Left forelimb (tissue), 1 donor: ENCODE results near the gene PHF3.

Experiments used
- DNase-seq: peaks from one replicate; pipeline ENCODE4 v3.0.0-alpha.2; 2018; ENCODE audit warnings: low spot score

Gene PHF3

GRCh38 chr6:63649269-63649668, 13.7 kb downstream of the PHF3 start:
- DNase-seq, result no peak

- DNase-seq, result no peak
Observed at GRCh38 chr6:63649847-63650265, 14.3 kb downstream of the PHF3 start.

- no peak for DNase-seq
Observed at GRCh38 chr6:63652980-63653379, 17.4 kb downstream of the PHF3 start.

- DNase-seq, result no peak
Observed at GRCh38 chr6:63660757-63661156, 25.2 kb downstream of the PHF3 start.

GRCh38 chr6:63661769-63662168, 26.2 kb downstream of the PHF3 start:
- no peak for DNase-seq

GRCh38 chr6:63663147-63663955, 27.7 kb downstream of the PHF3 start:
- no peak for DNase-seq

- DNase-seq, result no peak
Observed at GRCh38 chr6:63663956-63664281, 28.3 kb downstream of the PHF3 start.

GRCh38 chr6:63671098-63671754, 35.6 kb downstream of the PHF3 start:
- DNase-seq, result no peak

- DNase-seq, result no peak
Observed at GRCh38 chr6:63672582-63673129, 37.1 kb downstream of the PHF3 start.

- DNase-seq, result no peak
Observed at GRCh38 chr6:63673692-63674091, 38.1 kb downstream of the PHF3 start.

- DNase-seq, result no peak
Observed at GRCh38 chr6:63674635-63675034, 39.0 kb downstream of the PHF3 start.

- DNase-seq, result no peak
Observed at GRCh38 chr6:63675138-63675537, 39.5 kb downstream of the PHF3 start.

- no peak for DNase-seq
Observed at GRCh38 chr6:63676412-63677114, 41.0 kb downstream of the PHF3 start.

- no peak for DNase-seq
Observed at GRCh38 chr6:63677282-63677681, 41.7 kb downstream of the PHF3 start.

- DNase-seq, result no peak
Observed at GRCh38 chr6:63683071-63683603, 47.5 kb downstream of the PHF3 start.

GRCh38 chr6:63685446-63686379, 50.1 kb downstream of the PHF3 start:
- no peak for DNase-seq

- DNase-seq, result no peak
Observed at GRCh38 chr6:63689421-63689820, 53.8 kb downstream of the PHF3 start.

GRCh38 chr6:63690221-63690620, 54.6 kb downstream of the PHF3 start:
- DNase-seq, result no peak

- no peak for DNase-seq
Observed at GRCh38 chr6:63705707-63706106, 70.1 kb downstream of the PHF3 start.

- DNase-seq, result no peak
Observed at GRCh38 chr6:63706630-63707029, 71.0 kb downstream of the PHF3 start.

GRCh38 chr6:63708631-63709030, 73.0 kb downstream of the PHF3 start:
- no peak for DNase-seq
